ENCODE data around the gene USP10. TPM values are rescaled to one million over a fixed set of nuclear protein-coding genes. Genes with fewer than 3 reads are reported as not detected.

Gene USP10
- total and polyA plus RNA-seq, 2 donors (not counting 1 experiment from before 2014, with no cell fraction given) = 48.9 to 134 TPM

DNA sequence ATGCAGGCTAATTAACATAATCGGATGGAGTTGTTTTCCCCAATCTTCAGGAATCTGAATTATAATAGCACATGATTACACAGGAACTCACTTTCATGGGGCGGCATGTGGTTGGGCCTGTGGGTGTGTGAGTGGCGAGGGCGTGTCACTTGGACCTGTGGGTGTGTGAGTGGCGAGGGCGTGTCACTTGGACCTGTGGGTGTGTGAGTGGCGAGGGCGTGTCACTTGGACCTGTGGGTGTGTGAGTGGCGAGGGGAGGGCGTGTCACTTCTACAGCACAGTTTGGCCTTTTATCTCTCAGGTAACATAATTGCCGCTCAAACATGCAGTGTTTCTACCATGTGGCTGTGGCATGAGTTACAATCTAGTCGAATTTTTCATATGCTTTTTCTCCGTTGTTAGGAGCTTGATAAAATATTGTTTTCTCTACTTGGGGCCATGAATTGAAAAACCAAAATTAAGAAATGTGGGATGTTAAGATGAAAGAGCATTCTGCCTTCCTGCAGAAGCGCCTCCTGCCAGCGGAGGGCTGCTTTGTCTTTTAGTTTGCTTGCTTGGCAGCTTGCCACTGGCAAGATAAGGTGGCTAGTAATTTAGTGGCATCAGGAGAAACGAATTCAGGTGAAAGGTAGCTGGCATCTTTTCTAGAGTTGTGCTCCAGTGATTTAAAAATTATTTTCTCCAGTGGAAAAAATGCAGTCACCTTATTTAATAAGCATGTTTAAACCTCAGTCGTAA lies 36.2 kb downstream of the USP10 start:
- ATAC-seq (ENCODE audit: low read depth) = no peak
- no peak overlapping the region for H2AFZ ChIP-seq (ENCODE audit: insufficient read depth, low read depth, low read length, poor library complexity, severe bottlenecking)
- H3K9me3 ChIP-seq (ENCODE audit: control extremely low read depth in 1 of 3, control insufficient read depth in 2 of 3, insufficient read depth in 1 of 3, low read length in 2 of 3) = no peaks in the 10 kb centered on the region
- no peak overlapping the region for H3K4me3 ChIP-seq (ENCODE audit: control extremely low read depth in 1 of 5, extremely low read depth in 1 of 5, insufficient read depth in 1 of 5, low read depth in 2 of 5, low read length in 4 of 5)
- 97% methylated on average over 11 of the region's 17 CpGs for whole genome bisulfite sequencing (ENCODE audit: insufficient coverage)
- Mint-ChIP-seq H3K4me1 (peaks cover 33% of the 10 kb centered on the region), H3K9me3 (ENCODE audit: insufficient read depth) (no peaks in the 10 kb centered on the region), H3K4me3 (no peak overlapping the region), H3K27me3 (no peaks in the 10 kb centered on the region), H3K27ac (no peak overlapping the region)
- TF ChIP-seq, protein P1, sequence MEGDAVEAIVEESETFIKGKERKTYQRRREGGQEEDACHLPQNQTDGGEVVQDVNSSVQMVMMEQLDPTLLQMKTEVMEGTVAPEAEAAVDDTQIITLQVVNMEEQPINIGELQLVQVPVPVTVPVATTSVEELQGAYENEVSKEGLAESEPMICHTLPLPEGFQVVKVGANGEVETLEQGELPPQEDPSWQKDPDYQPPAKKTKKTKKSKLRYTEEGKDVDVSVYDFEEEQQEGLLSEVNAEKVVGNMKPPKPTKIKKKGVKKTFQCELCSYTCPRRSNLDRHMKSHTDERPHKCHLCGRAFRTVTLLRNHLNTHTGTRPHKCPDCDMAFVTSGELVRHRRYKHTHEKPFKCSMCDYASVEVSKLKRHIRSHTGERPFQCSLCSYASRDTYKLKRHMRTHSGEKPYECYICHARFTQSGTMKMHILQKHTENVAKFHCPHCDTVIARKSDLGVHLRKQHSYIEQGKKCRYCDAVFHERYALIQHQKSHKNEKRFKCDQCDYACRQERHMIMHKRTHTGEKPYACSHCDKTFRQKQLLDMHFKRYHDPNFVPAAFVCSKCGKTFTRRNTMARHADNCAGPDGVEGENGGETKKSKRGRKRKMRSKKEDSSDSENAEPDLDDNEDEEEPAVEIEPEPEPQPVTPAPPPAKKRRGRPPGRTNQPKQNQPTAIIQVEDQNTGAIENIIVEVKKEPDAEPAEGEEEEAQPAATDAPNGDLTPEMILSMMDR (IDR thresholded peaks at IDR 0.05) = no peak
- TF ChIP-seq EZH2 (IDR thresholded peaks at IDR 0.05; ENCODE audit: borderline replicate concordance, insufficient read depth, low read depth, low read length, poor library complexity, severe bottlenecking) = no peak
- H3K79me2 ChIP-seq (ENCODE audit: control insufficient read depth, insufficient read depth, low read length) = peaks cover 98% of the 10 kb centered on the region
- H3K4me2 ChIP-seq (replicated peaks; ENCODE audit: low read depth, low read length, poor library complexity, severe bottlenecking) = no peak overlapping the region
- DNase-seq = no peak
- ChIA-PET POLR2A (interaction anchor here (0.8 kb wide), 1 partner anchor 72 kb away, joined by 3 read pairs; no protein-coding TSS in a partner anchor), CTCF (interaction anchor here (0.6 to 25.4 kb wide), 9 partner anchors 8 to 225 kb away, joined by 3 to 536 read pairs (median 4); partner anchors contain the start of gene COTL1)
- intact Hi-C loops (cut with micrococcal nuclease) = no loop called here
- H4K20me1 ChIP-seq (ENCODE audit: control insufficient read depth, insufficient read depth, low read length, poor library complexity, severe bottlenecking) = peaks cover 93% of the 10 kb centered on the region
- H3K27me3 ChIP-seq (replicated peaks in 1 of 4; ENCODE audit: control extremely low read depth in 1 of 4, control insufficient read depth in 3 of 4, insufficient read depth in 4 of 4, low read length in 3 of 4) = no peaks in the 10 kb centered on the region
- H3K27ac ChIP-seq (ENCODE audit: low read length in 2 of 2) = no peak overlapping the region
- H3K9ac ChIP-seq (ENCODE audit: low read length) = no peak overlapping the region
- H3K36me3 ChIP-seq (replicated peaks in 1 of 2; ENCODE audit: control extremely low read depth in 1 of 2, control insufficient read depth in 1 of 2, extremely low read depth in 1 of 2, insufficient read depth in 2 of 2, low read length in 1 of 2) = peaks cover 3 to 28% of the 10 kb centered on the region in 2 experiments
- H3K4me1 ChIP-seq (ENCODE audit: control insufficient read depth in 2 of 2, insufficient read depth in 2 of 2, low read length in 2 of 2) = peaks cover 10 to 12% of the 10 kb centered on the region in 2 donors

Measured in B cell (primary cell).